Amygdala (tissue), 56 donors: Measurements from ENCODE around the gene MYCL.
"Not testable (repeated sequence)": the region's sequence is repeated elsewhere in the genome, so short reads cannot be mapped to it uniquely, and the experiment has no call there.

Source experiments
- DNase-seq, 56 donors: peaks; one replicate each; lab custom pipeline; 2025; lab: John Stamatoyannopoulos, UW

The MYCL gene

GRCh38 chr1:39922251-39922688 is 20.6 kb upstream of the MYCL start:
- DNase-seq, result no peak

DNA sequence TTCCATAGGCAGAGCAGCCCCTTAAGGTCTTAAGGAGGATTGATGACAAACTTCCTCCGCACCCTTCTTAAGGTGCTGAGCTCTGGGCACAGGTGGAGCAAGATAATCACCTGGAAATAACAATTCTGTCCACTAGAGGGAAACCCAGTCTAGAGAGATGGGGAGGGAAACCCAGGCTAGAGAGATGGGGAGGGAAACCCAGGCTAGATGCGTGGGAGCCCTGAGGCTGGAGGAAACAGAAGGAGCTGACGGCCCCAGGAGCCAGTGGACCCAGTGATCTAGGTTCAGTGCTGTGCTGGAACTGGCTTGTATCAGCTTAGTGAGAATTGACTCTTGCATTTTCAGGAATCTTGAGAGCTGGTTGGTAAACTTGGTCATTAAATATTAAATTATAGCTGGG is 17.8 kb upstream of the MYCL start:
- DNase-seq, result peak in 14 of 56 donors; percentile 5 to 40 (median 20)

DNA sequence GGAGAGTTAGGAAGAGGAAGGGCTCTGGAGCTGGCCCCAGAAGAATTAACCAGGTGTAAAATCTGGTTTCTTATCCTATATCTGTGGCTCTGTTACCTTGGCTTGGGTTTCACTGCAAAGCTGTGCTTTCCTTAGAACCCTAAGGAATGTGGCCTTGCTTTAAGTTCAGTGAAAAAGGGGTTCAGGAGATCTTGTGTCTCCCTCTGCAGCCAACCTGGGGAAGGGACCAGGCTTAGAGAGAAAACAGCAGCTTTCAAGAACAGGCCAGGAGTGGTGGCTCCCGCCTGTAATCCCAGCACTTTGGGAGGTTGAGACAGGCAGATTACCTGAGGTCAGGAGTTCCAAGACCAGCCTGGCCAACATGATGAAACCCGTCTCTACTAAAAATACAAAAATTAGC is 16.1 kb upstream of the MYCL start:
- DNase-seq, result no peak

- no peak for DNase-seq
These were observed 13.9 kb upstream of the MYCL start for GRCh38 chr1:39915499-39916129.

DNA sequence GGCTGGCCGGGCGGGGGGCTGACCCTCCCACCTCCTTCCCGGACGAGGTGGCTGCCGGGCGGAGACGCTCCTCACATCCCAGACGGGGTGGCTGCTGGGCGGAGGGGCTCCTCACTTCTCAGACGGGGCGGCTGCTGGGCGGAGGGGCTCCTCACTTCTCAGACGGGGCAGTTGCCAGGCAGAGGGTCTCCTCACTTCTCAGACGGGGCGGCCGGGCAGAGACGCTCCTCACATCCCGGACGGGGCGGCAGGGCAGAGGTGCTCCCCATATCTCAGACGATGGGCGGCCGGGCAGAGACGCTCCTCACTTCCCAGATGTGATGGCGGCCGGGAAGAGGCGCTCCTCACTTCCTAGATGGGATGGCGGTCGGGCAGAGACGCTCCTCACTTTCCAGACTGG is 11.4 kb upstream of the MYCL start:
- not testable (repeated sequence) for DNase-seq

- no peak for DNase-seq
These were observed 8.5 kb upstream of the MYCL start for GRCh38 chr1:39910263-39910662.

GRCh38 chr1:39908534-39908933 is 6.8 kb upstream of the MYCL start:
- no peak for DNase-seq

GRCh38 chr1:39907528-39908453 is 6.1 kb upstream of the MYCL start:
- peak in 1 of 56 donors; percentile 14 for DNase-seq

GRCh38 chr1:39905172-39905571 is 3.5 kb upstream of the MYCL start:
- DNase-seq, result no peak

- DNase-seq, result no peak
These were observed 717 bp upstream of the MYCL start for GRCh38 chr1:39902460-39902807.

- peak in 6 of 56 donors; percentile 40 to 73 (median 62) for DNase-seq
These were observed 328 bp downstream of the MYCL start for GRCh38 chr1:39901464-39901713.

DNA sequence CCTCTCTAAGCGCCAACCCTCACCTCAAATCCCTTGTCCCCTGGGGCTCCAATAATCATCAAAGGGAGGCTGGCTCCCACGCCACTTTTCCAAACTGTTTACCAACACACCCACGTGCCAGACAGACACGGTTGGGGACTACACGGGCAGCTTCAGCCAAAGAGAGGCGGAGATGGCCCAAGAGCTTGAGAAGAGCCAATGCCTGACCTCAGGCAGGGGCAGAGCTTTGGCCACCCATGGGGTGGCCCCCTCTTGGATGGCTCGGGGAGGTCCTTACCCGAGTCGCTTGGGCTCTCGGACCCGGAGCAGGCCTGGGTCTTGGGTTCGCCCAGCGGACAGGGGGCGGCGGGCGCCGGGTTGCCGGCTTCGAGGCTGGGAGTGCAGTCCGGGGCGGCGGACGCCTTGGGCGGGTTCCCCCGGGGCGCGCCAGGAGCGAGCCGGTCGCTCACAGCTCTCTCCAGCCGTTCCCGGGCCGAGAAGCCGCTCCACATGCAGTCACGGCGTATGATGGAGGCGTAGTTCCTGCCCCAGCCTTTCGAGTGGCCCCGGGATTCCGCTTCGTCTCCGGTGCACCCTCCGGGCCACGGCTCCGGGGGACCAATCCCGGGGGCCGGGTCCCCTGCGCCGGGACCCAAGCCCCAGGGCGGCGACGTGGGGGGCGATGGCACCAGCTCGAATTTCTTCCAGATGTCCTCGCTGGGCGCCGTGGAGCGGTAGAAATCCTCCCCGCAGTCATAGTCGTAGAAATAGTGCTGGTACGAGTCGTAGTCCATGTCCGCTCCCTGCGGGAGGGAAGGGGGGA is 854 bp downstream of the MYCL start:
- DNase-seq, result peak in 4 of 56 donors; percentile 33 to 43 (median 38)

DNA sequence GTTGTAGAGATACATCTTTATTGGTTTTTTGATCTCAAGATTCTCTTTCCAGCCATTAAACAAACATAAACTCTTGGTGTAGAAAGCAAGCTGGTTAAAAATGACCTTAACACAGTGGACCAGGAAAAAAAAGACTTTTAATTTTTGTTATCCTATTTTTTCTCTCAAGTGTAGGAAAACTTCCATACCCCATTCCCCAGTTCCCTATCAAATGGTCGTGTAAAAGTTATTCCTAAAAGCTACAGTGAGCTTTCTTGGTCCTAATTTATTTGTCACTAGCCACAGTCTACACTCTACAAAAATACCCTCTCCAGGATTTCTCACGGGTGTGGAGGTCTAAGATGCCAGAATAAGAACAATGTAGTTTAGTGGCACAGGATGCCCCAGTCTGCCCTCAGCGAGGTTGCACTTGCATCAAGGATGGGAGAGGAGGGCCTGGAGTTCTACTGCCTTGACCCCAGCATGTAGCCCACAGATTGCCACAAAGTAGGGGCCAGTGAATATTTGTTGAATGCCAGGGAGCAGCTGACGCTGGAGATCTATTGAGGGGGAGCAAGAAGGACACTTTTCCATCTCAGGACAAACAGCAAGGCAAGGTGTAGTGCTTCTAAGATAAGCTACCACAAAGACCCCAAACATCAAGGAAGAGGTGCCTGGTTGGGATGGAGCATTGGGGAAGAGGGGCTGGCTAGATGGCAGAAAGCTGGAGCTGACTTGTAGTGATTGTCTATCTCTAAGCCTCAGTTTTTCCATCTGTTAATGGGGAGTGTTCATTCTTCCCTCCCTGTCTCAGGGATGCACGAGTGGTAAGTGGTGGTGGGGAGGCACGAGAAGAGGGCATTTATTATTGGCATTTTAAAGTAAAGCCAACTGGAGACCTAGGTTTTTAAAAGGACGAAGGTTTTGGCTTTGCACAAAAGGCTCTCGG is 1.8 kb downstream of the MYCL start:
- DNase-seq, result no peak

- peak in 43 of 56 donors; percentile 8 to 80 (median 46) for DNase-seq
These were observed 2.8 kb downstream of the MYCL start for GRCh38 chr1:39898648-39899603.

DNA sequence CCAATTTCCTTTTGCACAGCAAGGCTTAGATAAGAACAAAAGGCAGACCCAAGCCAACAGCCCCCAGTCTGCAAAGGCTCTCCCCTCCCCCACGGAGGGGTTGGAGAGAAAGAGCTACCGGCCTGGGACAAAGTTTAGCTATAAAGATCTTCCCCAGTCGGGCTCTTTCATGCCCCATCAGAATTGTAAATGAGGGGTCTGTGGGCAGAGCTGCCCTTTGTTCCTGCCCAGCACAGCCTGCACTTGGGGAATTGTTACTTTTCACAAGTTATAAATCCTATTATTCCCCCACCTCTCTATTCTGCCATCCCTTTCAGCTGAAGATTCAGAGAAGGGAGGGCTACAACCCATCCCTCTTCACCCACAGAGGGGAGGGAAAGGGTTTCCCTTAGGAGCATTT is 3.5 kb downstream of the MYCL start:
- DNase-seq, result no peak

- peak in 2 of 56 donors; percentile 10 to 23 for DNase-seq
These were observed 4.6 kb downstream of the MYCL start for GRCh38 chr1:39896909-39897685.

DNA sequence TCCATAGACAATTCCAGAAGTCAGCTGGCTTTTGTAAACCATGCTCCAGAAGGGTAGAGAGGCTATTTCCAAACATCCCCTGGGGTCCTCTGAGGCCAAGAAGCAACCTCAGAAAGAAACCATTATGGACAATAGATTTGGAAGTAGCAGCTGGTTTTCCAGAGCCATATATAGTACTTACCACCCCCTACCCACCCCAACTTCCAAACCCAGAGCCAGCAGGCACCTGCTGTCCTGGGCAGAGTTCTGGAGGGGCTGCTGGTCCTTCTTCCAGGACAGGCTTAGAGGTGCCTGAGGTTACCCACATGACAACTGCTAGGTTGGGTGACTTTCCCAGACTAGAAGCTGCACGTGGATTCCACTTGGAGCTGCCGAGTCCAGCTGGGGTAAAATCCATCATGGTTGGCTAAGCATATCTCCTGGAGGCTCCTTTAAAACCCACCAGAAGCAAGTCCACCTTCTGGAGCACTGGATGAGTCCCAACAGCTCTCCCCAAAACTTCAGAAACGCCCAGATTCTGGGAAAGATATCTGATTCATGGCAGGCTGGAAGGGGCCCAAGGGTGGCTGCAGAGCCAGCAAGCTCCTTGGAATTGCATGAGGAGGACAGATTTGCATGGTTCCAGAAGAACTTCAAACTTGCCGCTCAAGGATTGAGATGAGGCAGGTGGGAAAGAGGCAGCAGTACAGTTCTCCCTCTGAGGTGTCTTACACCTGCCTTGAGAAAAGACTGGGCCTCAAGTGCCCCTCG is 5.8 kb downstream of the MYCL start:
- no peak for DNase-seq
